Neural cell (in vitro differentiated cells): Measurements from ENCODE around the gene NPEPPS.
"Not testable (repeated sequence)": the region's sequence is repeated elsewhere in the genome, so short reads cannot be mapped to it uniquely, and the experiment has no call there.

Experiments
- EZH2 ChIP-seq: fragments of 200-600, 300-800 bp; shearing (Covaris generic), sonication (generic); IDR thresholded peaks from 2 replicates; pipeline ENCODE4 v1.6.1; 2014; ENCODE audit warnings: antibody characterized with exemption, low read length, borderline replicate concordance, mild to moderate bottlenecking; ENCODE audit not compliant: insufficient read depth, poor library complexity, severe bottlenecking
- RAD21 ChIP-seq: fragments of 450-650 bp; conservative IDR thresholded peaks from 2 replicates; pipeline ENCODE4 v1.6.1; 2014; ENCODE audit warnings: antibody characterized with exemption, mild to moderate bottlenecking, moderate library complexity
- TF ChIP-seq, protein P1 (sequence below): fragments of 450-650 bp; IDR thresholded peaks from 2 replicates; pipeline ENCODE4 v1.5.1; 2014; ENCODE audit warnings: antibody characterized with exemption, mild to moderate bottlenecking, moderate library complexity; ENCODE audit not compliant: poor library complexity, severe bottlenecking

DNA sequence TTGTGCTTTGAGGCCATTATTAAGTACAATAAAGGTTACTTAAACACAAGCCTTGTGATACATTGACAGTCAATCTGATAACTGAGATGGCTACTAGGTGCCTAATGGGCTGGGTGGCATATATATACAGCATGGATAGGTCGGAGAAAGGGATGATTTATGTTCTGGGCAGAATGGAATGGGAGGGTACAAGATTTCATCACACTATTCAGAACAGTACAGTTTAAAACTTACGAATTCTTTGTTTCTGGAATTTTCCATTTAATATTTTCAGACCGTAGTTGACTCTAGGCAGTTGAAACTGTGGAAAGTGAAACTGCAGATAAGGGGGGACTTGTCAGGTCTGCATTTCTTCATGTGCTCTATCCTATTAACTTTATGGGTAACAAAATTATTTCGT lies 23.8 kb downstream of the NPEPPS start:
- TF ChIP-seq, protein P1, sequence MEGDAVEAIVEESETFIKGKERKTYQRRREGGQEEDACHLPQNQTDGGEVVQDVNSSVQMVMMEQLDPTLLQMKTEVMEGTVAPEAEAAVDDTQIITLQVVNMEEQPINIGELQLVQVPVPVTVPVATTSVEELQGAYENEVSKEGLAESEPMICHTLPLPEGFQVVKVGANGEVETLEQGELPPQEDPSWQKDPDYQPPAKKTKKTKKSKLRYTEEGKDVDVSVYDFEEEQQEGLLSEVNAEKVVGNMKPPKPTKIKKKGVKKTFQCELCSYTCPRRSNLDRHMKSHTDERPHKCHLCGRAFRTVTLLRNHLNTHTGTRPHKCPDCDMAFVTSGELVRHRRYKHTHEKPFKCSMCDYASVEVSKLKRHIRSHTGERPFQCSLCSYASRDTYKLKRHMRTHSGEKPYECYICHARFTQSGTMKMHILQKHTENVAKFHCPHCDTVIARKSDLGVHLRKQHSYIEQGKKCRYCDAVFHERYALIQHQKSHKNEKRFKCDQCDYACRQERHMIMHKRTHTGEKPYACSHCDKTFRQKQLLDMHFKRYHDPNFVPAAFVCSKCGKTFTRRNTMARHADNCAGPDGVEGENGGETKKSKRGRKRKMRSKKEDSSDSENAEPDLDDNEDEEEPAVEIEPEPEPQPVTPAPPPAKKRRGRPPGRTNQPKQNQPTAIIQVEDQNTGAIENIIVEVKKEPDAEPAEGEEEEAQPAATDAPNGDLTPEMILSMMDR, result not testable (repeated sequence)
- not testable (repeated sequence) for TF ChIP-seq RAD21, EZH2
